HCEC 1CT (cell line): ENCODE data around the gene KIAA0825.

Source experiments
- DNase-seq: peaks from one replicate; pipeline ENCODE4 v3.0.0-alpha.2; 2017

Gene KIAA0825

GRCh38 chr5:94281236-94281801 lies 337.1 kb downstream of the KIAA0825 start:
- no peak for DNase-seq

GRCh38 chr5:94276751-94277150 lies 341.7 kb downstream of the KIAA0825 start:
- DNase-seq, result no peak

- no peak for DNase-seq
Measured at GRCh38 chr5:94276048-94276447, 342.4 kb downstream of the KIAA0825 start.

GRCh38 chr5:94274707-94275106 lies 343.7 kb downstream of the KIAA0825 start:
- DNase-seq, result no peak

- no peak for DNase-seq
Measured at GRCh38 chr5:94268226-94268625, 350.2 kb downstream of the KIAA0825 start.

- no peak for DNase-seq
Measured at GRCh38 chr5:94267350-94267899, 351.0 kb downstream of the KIAA0825 start.

GRCh38 chr5:94266170-94266569 lies 352.2 kb downstream of the KIAA0825 start:
- DNase-seq, result peak; percentile 11

GRCh38 chr5:94263068-94263467 lies 355.3 kb downstream of the KIAA0825 start:
- no peak for DNase-seq

GRCh38 chr5:94260096-94260495 lies 358.3 kb downstream of the KIAA0825 start:
- DNase-seq, result no peak

- peak; percentile 16 for DNase-seq
Measured at GRCh38 chr5:94254214-94254613, 364.2 kb downstream of the KIAA0825 start.

- no peak for DNase-seq
Measured at GRCh38 chr5:94250985-94251384, 367.4 kb downstream of the KIAA0825 start.

GRCh38 chr5:94249430-94249829 lies 369.0 kb downstream of the KIAA0825 start:
- no peak for DNase-seq

GRCh38 chr5:94248175-94248875 lies 370.1 kb downstream of the KIAA0825 start:
- DNase-seq, result no peak

GRCh38 chr5:94245608-94246007 lies 372.8 kb downstream of the KIAA0825 start:
- no peak for DNase-seq

- DNase-seq, result no peak
Measured at GRCh38 chr5:94244921-94245320, 373.5 kb downstream of the KIAA0825 start.

- peak; percentile 7 for DNase-seq
Measured at GRCh38 chr5:94243612-94244011, 374.8 kb downstream of the KIAA0825 start.

- peak; percentile 46 for DNase-seq
Measured at GRCh38 chr5:94240993-94241651, 377.3 kb downstream of the KIAA0825 start.

- DNase-seq, result no peak
Measured at GRCh38 chr5:94240596-94240992, 377.8 kb downstream of the KIAA0825 start.

- DNase-seq, result no peak
Measured at GRCh38 chr5:94240134-94240533, 378.3 kb downstream of the KIAA0825 start.

GRCh38 chr5:94239266-94239665 lies 379.1 kb downstream of the KIAA0825 start:
- DNase-seq, result no peak

GRCh38 chr5:94234987-94235386 lies 383.4 kb downstream of the KIAA0825 start:
- no peak for DNase-seq

- no peak for DNase-seq
Measured at GRCh38 chr5:94228791-94229190, 389.6 kb downstream of the KIAA0825 start.

GRCh38 chr5:94223235-94223634 lies 395.2 kb downstream of the KIAA0825 start:
- DNase-seq, result no peak

- peak; percentile 86 for DNase-seq
Measured at GRCh38 chr5:94218374-94218773, 400.0 kb downstream of the KIAA0825 start.
